SK-N-SH treated with all-trans-retinoic acid at 6 μM for 48 hours (cell line): ENCODE data around the gene GRIA1.

Experiments used
- ARNTL ChIP-seq: fragments of 450-650 bp; formaldehyde crosslinking; IDR thresholded peaks from 2 replicates; pipeline ENCODE4 v1.5.0; 2020; ENCODE audit warnings: low read depth, mild to moderate bottlenecking, moderate library complexity, borderline replicate concordance
- CSDC2 ChIP-seq: fragments of 250-450 bp; sonication (Bioruptor Pico); IDR thresholded peaks from 2 replicates; pipeline ENCODE4 v1.5.0; 2020; ENCODE audit warnings: mild to moderate bottlenecking, moderate library complexity
- GLIS3 ChIP-seq: fragments of 250-450 bp; sonication (Bioruptor Pico); IDR thresholded peaks from 2 replicates; pipeline ENCODE4 v1.5.0; 2020; ENCODE audit warnings: mild to moderate bottlenecking, moderate library complexity
- PPARA ChIP-seq: fragments of 250-450 bp; sonication (Bioruptor Pico); IDR thresholded peaks from 2 replicates; pipeline ENCODE4 v1.5.0; 2020; ENCODE audit warnings: mild to moderate bottlenecking, borderline replicate concordance
- RARB ChIP-seq: fragments of 250-450 bp; sonication (Bioruptor Pico); IDR thresholded peaks from 2 replicates; pipeline ENCODE4 v1.8.0; 2021; ENCODE audit warnings: mild to moderate bottlenecking, moderate library complexity
- TCF4 ChIP-seq: fragments of 250-450 bp; sonication (Bioruptor Pico); IDR thresholded peaks from 2 replicates; pipeline ENCODE4 v1.8.0; 2021; ENCODE audit warnings: mild to moderate bottlenecking, moderate library complexity, borderline replicate concordance
- TOX ChIP-seq: fragments of 250-450 bp; sonication (Bioruptor Pico); IDR thresholded peaks from 2 replicates; pipeline ENCODE4 v1.8.0; 2021; ENCODE audit warnings: mild to moderate bottlenecking, moderate library complexity, borderline replicate concordance
- ZC3H10 ChIP-seq: fragments of 250-450 bp; sonication (Bioruptor Pico); IDR thresholded peaks from 2 replicates; pipeline ENCODE4 v1.5.1; 2021; ENCODE audit warnings: mild to moderate bottlenecking, moderate library complexity
- ZFP3 ChIP-seq: fragments of 250-450 bp; sonication (Bioruptor Pico); IDR thresholded peaks from 2 replicates; pipeline ENCODE4 v1.5.0; 2020; ENCODE audit warnings: mild to moderate bottlenecking, moderate library complexity
- ZNF70 ChIP-seq: fragments of 450-650 bp; formaldehyde crosslinking; IDR thresholded peaks from 2 replicates; pipeline ENCODE4 v1.5.0; 2020; ENCODE audit warnings: mild to moderate bottlenecking, moderate library complexity
- ZNF8 ChIP-seq: fragments of 450-650 bp; formaldehyde crosslinking; IDR thresholded peaks from 2 replicates; pipeline ENCODE4 v1.5.0; 2020; ENCODE audit warnings: mild to moderate bottlenecking, moderate library complexity
- TF ChIP-seq, protein P1 (sequence below): fragments of 250-450 bp; sonication (Bioruptor Pico); IDR thresholded peaks from 2 replicates; pipeline ENCODE4 v1.8.0; 2020; ENCODE audit warnings: mild to moderate bottlenecking, moderate library complexity, borderline replicate concordance
- TF ChIP-seq, protein P2 (sequence below): fragments of 250-450 bp; sonication (Bioruptor Pico); IDR thresholded peaks from 2 replicates; pipeline ENCODE4 v1.5.1; 2020; ENCODE audit warnings: low read depth, mild to moderate bottlenecking, moderate library complexity

DNA sequence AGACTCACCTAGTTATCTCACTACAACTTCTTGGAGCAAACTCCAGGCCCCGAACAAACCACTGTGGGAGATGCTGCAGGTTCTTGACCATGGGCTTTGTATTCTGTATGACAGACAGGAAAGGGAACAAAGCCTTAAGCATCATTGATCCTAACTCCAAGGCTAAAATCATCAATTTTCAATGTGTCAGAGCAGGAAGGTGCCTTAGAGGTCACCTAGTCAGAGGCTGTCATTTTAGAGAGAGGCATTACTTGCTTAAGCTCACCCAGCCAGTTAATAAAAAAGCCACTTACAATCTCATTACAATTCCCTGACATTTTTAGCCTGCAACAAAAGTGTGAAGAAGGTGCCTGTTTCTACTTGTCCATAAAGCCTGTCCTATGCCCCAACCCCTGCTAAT, 275.5 kb downstream of the GRIA1 start:
- TF ChIP-seq PPARA (CRISPR knock-in tag), result no peak
- TF ChIP-seq ZFP3 (CRISPR knock-in tag), result no peak
- TF ChIP-seq, protein P1, sequence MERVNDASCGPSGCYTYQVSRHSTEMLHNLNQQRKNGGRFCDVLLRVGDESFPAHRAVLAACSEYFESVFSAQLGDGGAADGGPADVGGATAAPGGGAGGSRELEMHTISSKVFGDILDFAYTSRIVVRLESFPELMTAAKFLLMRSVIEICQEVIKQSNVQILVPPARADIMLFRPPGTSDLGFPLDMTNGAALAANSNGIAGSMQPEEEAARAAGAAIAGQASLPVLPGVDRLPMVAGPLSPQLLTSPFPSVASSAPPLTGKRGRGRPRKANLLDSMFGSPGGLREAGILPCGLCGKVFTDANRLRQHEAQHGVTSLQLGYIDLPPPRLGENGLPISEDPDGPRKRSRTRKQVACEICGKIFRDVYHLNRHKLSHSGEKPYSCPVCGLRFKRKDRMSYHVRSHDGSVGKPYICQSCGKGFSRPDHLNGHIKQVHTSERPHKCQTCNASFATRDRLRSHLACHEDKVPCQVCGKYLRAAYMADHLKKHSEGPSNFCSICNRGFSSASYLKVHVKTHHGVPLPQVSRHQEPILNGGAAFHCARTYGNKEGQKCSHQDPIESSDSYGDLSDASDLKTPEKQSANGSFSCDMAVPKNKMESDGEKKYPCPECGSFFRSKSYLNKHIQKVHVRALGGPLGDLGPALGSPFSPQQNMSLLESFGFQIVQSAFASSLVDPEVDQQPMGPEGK, result no peak
- TF ChIP-seq ARNTL, result no peak
- no peak for TF ChIP-seq CSDC2 (CRISPR knock-in tag)
- no peak for TF ChIP-seq ZNF8
- no peak for TF ChIP-seq TOX (CRISPR knock-in tag)
- no peak for TF ChIP-seq TCF4
- TF ChIP-seq, protein P2, sequence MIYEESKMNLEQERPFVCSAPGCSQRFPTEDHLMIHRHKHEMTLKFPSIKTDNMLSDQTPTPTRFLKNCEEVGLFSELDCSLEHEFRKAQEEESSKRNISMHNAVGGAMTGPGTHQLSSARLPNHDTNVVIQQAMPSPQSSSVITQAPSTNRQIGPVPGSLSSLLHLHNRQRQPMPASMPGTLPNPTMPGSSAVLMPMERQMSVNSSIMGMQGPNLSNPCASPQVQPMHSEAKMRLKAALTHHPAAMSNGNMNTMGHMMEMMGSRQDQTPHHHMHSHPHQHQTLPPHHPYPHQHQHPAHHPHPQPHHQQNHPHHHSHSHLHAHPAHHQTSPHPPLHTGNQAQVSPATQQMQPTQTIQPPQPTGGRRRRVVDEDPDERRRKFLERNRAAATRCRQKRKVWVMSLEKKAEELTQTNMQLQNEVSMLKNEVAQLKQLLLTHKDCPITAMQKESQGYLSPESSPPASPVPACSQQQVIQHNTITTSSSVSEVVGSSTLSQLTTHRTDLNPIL (CRISPR knock-in tag), result no peak
- TF ChIP-seq RARB (CRISPR knock-in tag), result no peak
- no peak for TF ChIP-seq ZNF70 (CRISPR knock-in tag)
- no peak for TF ChIP-seq ZC3H10
- no peak for TF ChIP-seq GLIS3 (CRISPR knock-in tag)
